Measurements from ENCODE around the gene TAF7L. TPM values are rescaled to one million over a fixed set of nuclear protein-coding genes. Genes with fewer than 3 reads are reported as not detected.
A peak's percentile ranks its signal among the peaks of the same experiment; 100 is the strongest.

The TAF7L gene
- total RNA-seq, 2 experiments from 2014 or later = not detected

- no peak overlapping the region for H3K27ac Mint-ChIP-seq
- no peaks in the 10 kb centered on the region for H3K27me3 Mint-ChIP-seq
- no peaks in the 10 kb centered on the region for H3K36me3 ChIP-seq (ENCODE audit: insufficient read depth, low read length)
Observed at GRCh38 chrX:101220662-101221260, 70.4 kb downstream of the TAF7L start.

GRCh38 chrX:101219864-101220346 lies 71.2 kb downstream of the TAF7L start:
- H3K36me3 ChIP-seq (ENCODE audit: insufficient read depth, low read length) = no peaks in the 10 kb centered on the region
- H3K27me3 ChIP-seq (ENCODE audit: control insufficient read depth in 1 of 2, insufficient read depth in 2 of 2, low read length in 2 of 2) = no peaks in the 10 kb centered on the region
- no peak overlapping the region for H3K4me3 ChIP-seq (ENCODE audit: low read length)
- CTCF ChIA-PET = no interaction called here
- no peak overlapping the region for H3K27ac Mint-ChIP-seq
- ATAC-seq (ENCODE audit: poor library complexity) = no peak
- no peak overlapping the region for H3K4me3 Mint-ChIP-seq
- H3K27ac ChIP-seq (ENCODE audit: low read depth in 1 of 2, low read length in 2 of 2) = no peak overlapping the region
- no peaks in the 10 kb centered on the region for H3K9me3 Mint-ChIP-seq
- H3K27me3 Mint-ChIP-seq = no peaks in the 10 kb centered on the region
- DNase-seq = peak in 3 of 14 experiments; percentile 1 to 10 (median 4)
- intact Hi-C loops (cut with DNase I, micrococcal nuclease) = no loop called here
- POLR2A ChIA-PET = no interaction called here
- no peaks in the 10 kb centered on the region for H3K36me3 Mint-ChIP-seq (ENCODE audit: low read depth)
- no peaks in the 10 kb centered on the region for H3K9me3 ChIP-seq (ENCODE audit: control insufficient read depth in 1 of 2, insufficient read depth in 1 of 2, low read length in 2 of 2)
- no peak for TF ChIP-seq CTCF (IDR thresholded peaks at IDR 0.05)
- H3K4me1 ChIP-seq (ENCODE audit: insufficient read depth, low read length) = no peaks in the 10 kb centered on the region
- peaks cover 9% of the 10 kb centered on the region for H3K4me1 Mint-ChIP-seq (ENCODE audit: low read depth)

More at GRCh38 chrX:101220662-101221260, 70.4 kb downstream of the TAF7L start:
- no peak overlapping the region for H3K4me3 ChIP-seq (ENCODE audit: low read length)
- intact Hi-C loops (cut with DNase I, micrococcal nuclease) = no loop called here
- Mint-ChIP-seq H3K4me3 (no peak overlapping the region), H3K4me1 (ENCODE audit: low read depth) (peaks cover 9% of the 10 kb centered on the region), H3K9me3 (no peaks in the 10 kb centered on the region), H3K36me3 (ENCODE audit: low read depth) (no peaks in the 10 kb centered on the region)
- DNase-seq = peak in 2 of 14 experiments; percentile 0 to 1
- H3K9me3 ChIP-seq (ENCODE audit: control insufficient read depth in 1 of 2, insufficient read depth in 1 of 2, low read length in 2 of 2) = no peaks in the 10 kb centered on the region
- H3K27ac ChIP-seq (ENCODE audit: low read depth in 1 of 2, low read length in 2 of 2) = no peak overlapping the region
- CTCF ChIA-PET = no interaction called here
- ATAC-seq (ENCODE audit: poor library complexity) = no peak
- H3K27me3 ChIP-seq (ENCODE audit: control insufficient read depth in 1 of 2, insufficient read depth in 2 of 2, low read length in 2 of 2) = no peaks in the 10 kb centered on the region
- H3K4me1 ChIP-seq (ENCODE audit: insufficient read depth, low read length) = no peaks in the 10 kb centered on the region
- POLR2A ChIA-PET = no interaction called here
- no peak for TF ChIP-seq CTCF (IDR thresholded peaks at IDR 0.05)

GRCh38 chrX:101219116-101219863 lies 71.8 kb downstream of the TAF7L start, which contains the start of gene DRP2:
Gene DRP2, plus strand, starts transcription at chrX:101219786. Its CDS starts 11,862 bp downstream, at chrX:101231648.
- Mint-ChIP-seq H3K4me1 (ENCODE audit: low read depth) (peaks cover 9% of the 10 kb centered on the region), H3K27ac (no peak within 1 kb of the TSS), H3K9me3 (no peaks in the 10 kb centered on the region), H3K4me3 (no peak within 1 kb of the TSS), H3K27me3 (no peaks in the 10 kb centered on the region), H3K36me3 (ENCODE audit: low read depth) (no peaks in the 10 kb centered on the region)
- Histone ChIP-seq H3K4me3 (ENCODE audit: low read length) (no peak within 1 kb of the TSS), H3K9me3 (ENCODE audit: control insufficient read depth in 1 of 2, insufficient read depth in 1 of 2, low read length in 2 of 2) (no peaks in the 10 kb centered on the region), H3K36me3 (ENCODE audit: insufficient read depth, low read length) (no peaks in the 10 kb centered on the region), H3K27me3 (ENCODE audit: control insufficient read depth in 1 of 2, insufficient read depth in 2 of 2, low read length in 2 of 2) (no peaks in the 10 kb centered on the region), H3K27ac (ENCODE audit: low read depth in 1 of 2, low read length in 2 of 2) (no peak within 1 kb of the TSS), H3K4me1 (ENCODE audit: insufficient read depth, low read length) (no peaks in the 10 kb centered on the region)
- POLR2A ChIA-PET = no interaction called here
- DNase-seq (no peak), ATAC-seq (ENCODE audit: poor library complexity) (no peak)
- intact Hi-C loops (cut with DNase I, micrococcal nuclease) = no loop called here
- CTCF ChIA-PET = no interaction called here
- TF ChIP-seq CTCF (IDR thresholded peaks at IDR 0.05) = no peak

Other genes starting within 250 kb of the TAF7L start
- 10 to 100 TPM; 27.9 to 28.0 TPM for gene TRMT2B, start 239.2 kb downstream of the TAF7L start, total RNA-seq
- not detected for gene TMEM35A, start 212.5 kb downstream of the TAF7L start, total RNA-seq
- gene CENPI, start 193.1 kb downstream of the TAF7L start, total RNA-seq = under 1 TPM; 0.28 to 0.49 TPM
- not detected for gene DRP2, start 71.5 kb downstream of the TAF7L start, total RNA-seq
- 1 to 10 TPM; 5.0 to 6.4 TPM for gene TIMM8A, start 57.4 kb upstream of the TAF7L start, total RNA-seq
- gene BTK, start 94.9 kb upstream of the TAF7L start, total RNA-seq = under 1 TPM; 0.42 to 0.49 TPM
- gene RPL36A, start 99.7 kb upstream of the TAF7L start, total RNA-seq = 100 to 1,000 TPM; 417 to 536 TPM
- 10 to 100 TPM; 26.6 to 26.8 TPM for gene GLA, start 116.6 kb upstream of the TAF7L start, total RNA-seq
- 10 to 100 TPM; 50.9 to 51.4 TPM for gene HNRNPH2, start 116.9 kb upstream of the TAF7L start, total RNA-seq
- gene ARMCX4, start 194.1 kb upstream of the TAF7L start, total RNA-seq = 10 to 100 TPM; 17.9 to 20.5 TPM

All from CD4-positive, alpha-beta T cell (primary cell).